HEK293 (cell line): ENCODE data around the gene ACTL6B.
A peak's percentile ranks its signal among the peaks of the same experiment; 100 is the strongest.

Experiments used
- CTCF ChIA-PET: fragments of 350-600 bp; formaldehyde crosslinking; extraction: SDS; loops from one replicate; lab custom pipeline; 2021; ENCODE audit warnings: antibody characterized with exemption; lab: Yijun Ruan, JAX
- POLR2A ChIA-PET: fragments of 300-600 bp; formaldehyde crosslinking; extraction: SDS; loops from one replicate; lab custom pipeline; 2020; ENCODE audit warnings: antibody characterized with exemption, inconsistent platforms; lab: Yijun Ruan, JAX
- H3K27ac ChIP-seq: fragments of 200-500 bp; sonication (Bioruptor generic); 2 replicates; pipeline ENCODE4 v1.5.1; 2014; ENCODE audit warnings: low read depth, low read length, control low read depth, inconsistent platforms; ENCODE audit errors: extremely low read depth
- H3K36me3 ChIP-seq, 2 experiments: fragments of 200-500 bp in 1 of 2; sonication (Bioruptor generic) in 1 of 2; 1 replicate in 1 of 2; 2 replicates in 1 of 2; pipeline ENCODE4 v1.5.1; 2014 to 2017; ENCODE audit warnings: inconsistent platforms in 2 of 2, low read length in 2 of 2; ENCODE audit not compliant: control insufficient read depth in 2 of 2, insufficient read depth in 1 of 2
- H3K4me1 ChIP-seq: fragments of 200-500 bp; sonication (Bioruptor generic); 2 replicates; pipeline ENCODE4 v1.5.1; 2014; ENCODE audit warnings: mild to moderate bottlenecking, low read length, inconsistent platforms; ENCODE audit not compliant: control insufficient read depth, insufficient read depth
- H3K4me3 ChIP-seq: 2 replicates; pipeline ENCODE4 v1.5.1; 2011; ENCODE audit warnings: low read depth, mild to moderate bottlenecking, control low read depth, low read length, moderate library complexity
- H3K9me3 ChIP-seq: fragments of 200-500 bp; sonication (Bioruptor generic); 2 replicates; pipeline ENCODE4 v1.5.1; 2014; ENCODE audit warnings: low read depth, low read length, inconsistent platforms; ENCODE audit not compliant: control insufficient read depth, insufficient read depth
- BCL11A ChIP-seq: fragments of 450-650 bp; formaldehyde crosslinking; IDR thresholded peaks from 2 replicates; pipeline ENCODE4 v1.5.1; 2016; ENCODE audit warnings: low read depth, missing biosample characterization, missing genetic modification characterization
- EGR2 ChIP-seq: fragments of 450-650 bp; formaldehyde crosslinking; IDR thresholded peaks from 2 replicates; pipeline ENCODE4 v1.5.1; 2016; ENCODE audit warnings: low read depth, missing biosample characterization, missing genetic modification characterization
- HIC1 ChIP-seq: fragments of 450-650 bp; formaldehyde crosslinking; IDR thresholded peaks from 2 replicates; pipeline ENCODE4 v1.5.1; 2016; ENCODE audit warnings: missing biosample characterization, missing genetic modification characterization
- KLF1 ChIP-seq: fragments of 450-650 bp; formaldehyde crosslinking; IDR thresholded peaks from 2 replicates; pipeline ENCODE4 v1.5.1; 2016; ENCODE audit warnings: missing biosample characterization, missing genetic modification characterization
- KLF10 ChIP-seq: fragments of 450-650 bp; IDR thresholded peaks from 2 replicates; pipeline ENCODE4 v1.5.1; 2018; ENCODE audit warnings: missing biosample characterization, mild to moderate bottlenecking, missing genetic modification characterization
- KLF8 ChIP-seq: fragments of 450-650 bp; formaldehyde crosslinking; IDR thresholded peaks from 2 replicates; pipeline ENCODE4 v1.5.1; 2016; ENCODE audit warnings: missing biosample characterization, missing genetic modification characterization
- KLF9 ChIP-seq: fragments of 450-650 bp; formaldehyde crosslinking; IDR thresholded peaks from 2 replicates; pipeline ENCODE4 v1.5.1; 2016; ENCODE audit warnings: missing biosample characterization, missing genetic modification characterization, low read depth
- MYNN ChIP-seq: fragments of 450-650 bp; formaldehyde crosslinking; IDR thresholded peaks from 2 replicates; pipeline ENCODE4 v1.5.1; 2016; ENCODE audit warnings: missing biosample characterization, missing genetic modification characterization, borderline replicate concordance
- PATZ1 ChIP-seq: fragments of 450-650 bp; formaldehyde crosslinking; IDR thresholded peaks from 2 replicates; pipeline ENCODE4 v1.5.1; 2016; ENCODE audit warnings: missing biosample characterization, missing genetic modification characterization
- SP2 ChIP-seq: fragments of 450-650 bp; formaldehyde crosslinking; IDR thresholded peaks from 2 replicates; pipeline ENCODE4 v1.5.1; 2016; ENCODE audit warnings: missing biosample characterization, missing genetic modification characterization
- SP3 ChIP-seq: fragments of 450-650 bp; formaldehyde crosslinking; IDR thresholded peaks from 2 replicates; pipeline ENCODE4 v1.5.1; 2016; ENCODE audit warnings: missing biosample characterization, missing genetic modification characterization
- ZFHX2 ChIP-seq: fragments of 450-650 bp; formaldehyde crosslinking; conservative IDR thresholded peaks from 2 replicates; pipeline ENCODE4 v1.5.1; 2016; ENCODE audit warnings: missing biosample characterization, missing genetic modification characterization
- ZNF169 ChIP-seq: fragments of 450-650 bp; formaldehyde crosslinking; IDR thresholded peaks from 2 replicates; pipeline ENCODE4 v1.5.1; 2016; ENCODE audit warnings: missing biosample characterization, missing genetic modification characterization
- ZNF394 ChIP-seq: fragments of 450-650 bp; formaldehyde crosslinking; IDR thresholded peaks from 2 replicates; pipeline ENCODE4 v1.5.1; 2016; ENCODE audit warnings: missing biosample characterization, missing genetic modification characterization, mild to moderate bottlenecking, moderate library complexity, borderline replicate concordance
- ZNF558 ChIP-seq: fragments of 450-650 bp; formaldehyde crosslinking; IDR thresholded peaks from 2 replicates; pipeline ENCODE4 v1.5.1; 2016; ENCODE audit warnings: missing biosample characterization, missing genetic modification characterization
- ZNF670 ChIP-seq: fragments of 450-650 bp; formaldehyde crosslinking; IDR thresholded peaks from 2 replicates; pipeline ENCODE4 v1.5.1; 2016; ENCODE audit warnings: missing biosample characterization, missing genetic modification characterization, low read depth
- ZNF704 ChIP-seq: fragments of 450-650 bp; formaldehyde crosslinking; IDR thresholded peaks from 2 replicates; pipeline ENCODE4 v1.5.1; 2016; ENCODE audit warnings: missing biosample characterization, missing genetic modification characterization
- ZNF707 ChIP-seq: fragments of 450-650 bp; formaldehyde crosslinking; IDR thresholded peaks from 2 replicates; pipeline ENCODE4 v1.5.1; 2016; ENCODE audit warnings: missing biosample characterization, missing genetic modification characterization
- ZSCAN30 ChIP-seq: fragments of 450-650 bp; IDR thresholded peaks from 2 replicates; pipeline ENCODE4 v1.5.1; 2018; ENCODE audit warnings: missing biosample characterization, mild to moderate bottlenecking, missing genetic modification characterization, moderate library complexity

The ACTL6B gene

GRCh38 chr7:100649826-100650565 lies 6.3 kb downstream of the ACTL6B start (continued):
- TF ChIP-seq ZNF704 (tag by site-specific recombination), result no peak
- TF ChIP-seq SP2 (tag by site-specific recombination), result no peak
- TF ChIP-seq ZNF707 (tag by site-specific recombination), result peak; percentile 15; the same call in 1 of the 2 replicates
- TF ChIP-seq ZNF394 (tag by site-specific recombination), result peak; percentile 17; the same call in 1 of the 2 replicates
- 0 out of 2 replicates have a peak, but pooled peaks have one; percentile 47 for TF ChIP-seq ZNF670 (tag by site-specific recombination)
- 0 out of 2 replicates have a peak, but pooled peaks have one; percentile 10 for TF ChIP-seq ZFHX2 (tag by site-specific recombination)
- 0 out of 2 replicates have a peak, but pooled peaks have one; percentile 36 for TF ChIP-seq ZNF169 (tag by site-specific recombination)
- TF ChIP-seq BCL11A (tag by site-specific recombination), result no peak
- TF ChIP-seq, all 188 proteins: peak for 11

GRCh38 chr7:100642534-100642907 lies 13.7 kb downstream of the ACTL6B start:
- TF ChIP-seq ZSCAN30 (tag by site-specific recombination) (no peak), PATZ1 (tag by site-specific recombination) (0 out of 2 replicates have a peak, but pooled peaks have one; percentile 26), ZNF558 (tag by site-specific recombination) (no peak), KLF9 (peak; percentile 72), KLF8 (tag by site-specific recombination) (peak; percentile 41; the same call in 1 of the 2 replicates), KLF10 (tag by site-specific recombination) (no peak), SP3 (peak; percentile 65), HIC1 (tag by site-specific recombination) (peak; percentile 49; the same call in 1 of the 2 replicates), SP2 (tag by site-specific recombination) (peak; percentile 40), EGR2 (peak; percentile 91), KLF1 (peak; percentile 78), ZFHX2 (tag by site-specific recombination) (peak; percentile 89), MYNN (no peak)
- no peaks in the 10 kb centered on the region for H3K4me1 ChIP-seq
- H3K4me3 ChIP-seq, result no peak overlapping the region
- ChIA-PET CTCF (no interaction called here), POLR2A (no interaction called here)
- H3K9me3 ChIP-seq, result no peaks in the 10 kb centered on the region
- H3K36me3 ChIP-seq, result no peaks in the 10 kb centered on the region
- H3K27ac ChIP-seq, result no peak overlapping the region
